NCI-H187 (cell line): Measurements from ENCODE around the gene MAP3K20.
"Not testable (repeated sequence)": the region's sequence is repeated elsewhere in the genome, so short reads cannot be mapped to it uniquely, and the experiment has no call there.

Experiments used
- DNase-seq, 2 experiments: peaks; one replicate each; lab custom pipeline; 2025; lab: John Stamatoyannopoulos, UW

The MAP3K20 gene

GRCh38 chr2:173161507-173161906 is 85.9 kb downstream of the MAP3K20 start:
- no peak for DNase-seq

DNA sequence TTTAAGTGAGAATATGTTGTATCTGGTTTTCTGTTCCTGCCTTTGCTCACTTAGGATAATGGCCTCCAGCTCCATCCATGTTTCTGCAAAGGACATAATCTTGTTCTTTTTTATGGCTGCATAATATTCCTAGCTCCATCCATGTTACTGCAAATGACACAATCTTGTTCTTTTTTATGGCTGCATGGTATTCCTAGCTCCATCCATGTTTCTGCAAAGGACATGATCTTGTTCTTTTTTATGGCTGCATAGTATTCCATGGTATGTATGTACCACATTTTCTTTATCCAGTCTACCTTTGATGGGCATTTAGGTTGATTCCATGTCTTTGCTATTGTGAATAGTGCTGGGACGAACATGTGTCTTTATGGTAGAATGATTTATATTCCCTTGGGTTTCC is 87.7 kb downstream of the MAP3K20 start:
- not testable (repeated sequence) for DNase-seq

DNA sequence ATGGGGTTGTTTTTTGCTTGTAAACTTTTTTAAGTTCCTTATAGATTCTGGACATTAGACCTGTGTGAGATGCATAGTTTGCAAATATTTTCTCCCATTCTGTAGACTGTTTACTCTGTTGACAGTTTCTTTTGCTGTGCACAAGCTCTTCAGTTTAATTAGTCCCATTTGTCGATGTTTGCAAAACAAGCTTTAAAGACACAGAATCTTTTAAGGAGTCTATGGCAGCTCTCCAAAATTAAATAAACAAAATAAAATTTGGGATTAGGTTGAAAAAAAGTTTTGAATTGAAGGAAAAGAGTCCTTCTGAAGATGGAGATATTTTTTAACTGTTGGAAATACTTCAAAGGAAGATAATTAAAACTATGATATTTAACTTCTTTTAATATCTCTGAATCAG is 88.8 kb downstream of the MAP3K20 start:
- no peak for DNase-seq

- no peak for DNase-seq
Measured at GRCh38 chr2:173165443-173166238, 90.0 kb downstream of the MAP3K20 start.

DNA sequence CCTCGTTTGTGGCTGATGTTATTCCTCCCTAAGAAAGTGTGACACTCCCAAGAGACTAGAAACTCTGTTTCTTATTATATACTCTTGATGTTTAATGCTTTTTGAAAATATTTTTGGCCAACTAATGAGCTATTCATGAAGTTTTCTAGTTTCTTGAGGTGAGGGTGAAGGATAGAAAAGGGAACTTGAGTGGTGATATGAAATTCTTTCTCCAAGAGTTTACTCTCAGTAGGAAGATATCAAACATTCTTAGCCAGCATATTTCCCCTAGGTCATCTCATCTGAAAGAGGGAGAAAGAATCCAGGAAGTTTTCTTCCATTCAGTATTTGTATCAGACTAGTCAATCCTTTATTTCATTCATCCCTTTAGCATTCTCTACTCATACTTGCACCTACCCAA is 95.7 kb downstream of the MAP3K20 start:
- no peak for DNase-seq

- no peak for DNase-seq
Measured at GRCh38 chr2:173171924-173172643, 96.4 kb downstream of the MAP3K20 start.

- DNase-seq: not testable (repeated sequence)
Measured at GRCh38 chr2:173174339-173174738, 98.7 kb downstream of the MAP3K20 start.

DNA sequence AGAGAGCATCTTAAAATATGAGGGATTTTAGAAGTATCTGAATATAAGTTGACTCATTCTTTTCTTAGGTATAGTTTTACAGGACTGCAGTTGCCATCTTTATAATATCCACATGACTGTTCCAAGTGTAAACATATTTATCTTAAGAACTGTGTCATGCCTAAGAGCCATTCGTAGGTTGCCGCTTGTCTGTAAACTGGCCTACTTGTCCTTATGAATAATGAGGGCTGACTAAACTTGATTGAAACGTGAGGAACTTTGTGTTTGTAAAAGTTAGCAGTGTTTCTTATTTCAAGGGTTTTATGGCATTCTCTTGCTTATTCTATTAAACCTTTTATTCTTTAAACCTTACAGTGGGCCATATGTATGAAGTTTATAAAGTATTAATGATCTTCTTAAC is 99.6 kb downstream of the MAP3K20 start:
- DNase-seq: no peak

- no peak for DNase-seq
Measured at GRCh38 chr2:173181982-173182381, 106.3 kb downstream of the MAP3K20 start.

DNA sequence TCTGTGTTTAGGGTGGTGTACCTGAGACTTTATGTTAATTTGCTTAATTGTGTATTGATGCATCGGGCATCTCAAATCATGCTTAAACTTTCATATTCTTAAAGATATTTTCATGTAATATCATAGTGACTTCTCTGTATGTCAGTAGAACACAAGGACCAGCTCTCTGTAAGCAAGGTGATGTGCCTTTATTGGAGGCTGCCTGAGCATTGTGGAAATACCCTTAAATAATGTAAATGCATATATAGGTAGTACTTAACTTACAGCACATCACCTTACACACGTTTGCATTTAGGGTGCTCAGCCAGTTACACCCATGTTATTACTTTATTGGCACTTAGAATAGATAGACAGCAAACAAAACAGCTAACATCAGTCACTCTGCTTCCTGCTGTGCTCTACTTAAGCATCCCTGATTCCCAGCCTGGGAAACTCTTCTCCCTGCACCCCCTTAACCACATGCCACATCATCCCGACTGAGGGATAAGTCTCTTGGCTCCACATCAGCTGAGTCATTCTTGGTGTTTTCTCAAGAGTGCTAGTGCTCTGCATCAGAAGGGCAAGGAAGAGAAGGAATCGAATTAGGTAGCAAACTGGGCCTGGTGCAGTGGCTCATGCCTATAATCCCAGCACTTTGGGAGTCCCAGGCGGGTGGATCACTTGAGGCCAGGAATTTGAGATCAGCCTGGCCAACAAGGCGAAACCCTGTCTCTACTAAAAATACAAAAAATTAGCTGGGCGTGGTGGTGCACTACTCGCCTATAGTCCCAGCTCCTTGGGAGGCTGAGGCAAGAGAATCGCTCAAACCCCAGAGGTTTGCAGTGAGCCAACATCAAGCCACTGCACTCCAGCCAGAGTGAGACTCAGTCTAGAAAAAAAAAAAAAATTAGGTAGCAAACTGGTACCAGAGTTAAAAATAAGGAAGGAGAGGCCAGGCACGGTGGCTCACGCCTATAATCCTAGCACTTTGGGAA is 108.7 kb downstream of the MAP3K20 start:
- no peak for DNase-seq

DNA sequence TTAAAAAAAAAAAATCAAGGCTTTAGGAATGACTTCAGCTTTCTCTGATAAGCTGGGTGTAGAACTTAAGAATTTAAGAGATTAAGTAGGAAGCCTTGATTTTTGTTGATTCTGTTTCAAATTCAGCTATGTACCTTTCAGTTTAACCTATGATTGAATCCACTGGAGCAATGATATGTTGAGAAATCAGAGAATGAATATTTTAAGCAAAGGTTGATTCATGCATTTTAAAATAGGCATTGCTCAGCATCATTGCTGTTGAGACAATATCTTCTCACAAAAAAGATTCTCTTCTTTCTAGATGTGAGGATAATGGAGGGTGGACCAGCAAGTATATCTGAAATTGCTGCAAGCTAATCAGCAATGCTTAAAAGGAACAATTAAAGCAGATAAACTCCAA is 109.8 kb downstream of the MAP3K20 start:
- DNase-seq: no peak

DNA sequence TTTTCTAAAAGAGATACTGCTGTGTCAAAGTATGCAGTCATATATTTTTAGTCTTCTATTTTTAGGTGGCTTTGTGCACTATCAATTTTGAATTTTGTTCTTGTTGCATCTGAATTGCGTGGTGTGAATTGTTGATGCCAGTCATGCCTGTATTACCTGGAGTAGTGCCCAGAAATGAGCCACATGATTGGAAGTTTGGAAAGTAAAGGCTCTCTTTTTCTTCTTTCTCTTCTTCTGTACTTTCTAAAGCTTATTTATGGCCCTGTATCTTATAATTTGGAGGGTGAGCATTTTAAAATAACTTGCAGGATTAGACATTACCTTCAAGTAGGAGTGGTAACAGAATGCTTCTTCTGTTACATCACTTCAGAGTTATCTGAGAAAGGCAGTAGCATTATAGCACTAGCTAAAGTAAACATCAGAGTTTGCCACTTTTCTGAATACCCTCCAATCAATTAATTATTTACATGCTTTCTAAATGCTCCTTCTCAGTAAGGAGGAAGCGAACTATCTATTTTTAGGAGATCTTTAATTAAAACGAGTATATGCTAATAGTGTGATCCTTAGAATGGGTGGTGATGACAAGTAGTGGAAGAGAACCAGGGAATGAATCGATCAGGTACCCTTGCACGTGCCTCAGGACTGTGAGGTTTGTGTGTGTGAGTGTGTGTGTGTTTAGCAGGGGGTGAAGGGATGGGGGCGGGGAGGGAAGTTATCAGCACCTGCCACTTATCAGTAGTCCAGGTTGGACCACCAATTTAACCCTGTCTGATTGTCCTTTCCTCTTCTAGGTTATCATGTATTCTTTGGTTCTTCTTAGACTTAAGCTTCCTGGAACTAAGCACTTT is 112.5 kb downstream of the MAP3K20 start:
- DNase-seq: no peak

GRCh38 chr2:173191601-173192000 is 116.0 kb downstream of the MAP3K20 start:
- DNase-seq: no peak

- no peak for DNase-seq
Measured at GRCh38 chr2:173192071-173192470, 116.4 kb downstream of the MAP3K20 start.

DNA sequence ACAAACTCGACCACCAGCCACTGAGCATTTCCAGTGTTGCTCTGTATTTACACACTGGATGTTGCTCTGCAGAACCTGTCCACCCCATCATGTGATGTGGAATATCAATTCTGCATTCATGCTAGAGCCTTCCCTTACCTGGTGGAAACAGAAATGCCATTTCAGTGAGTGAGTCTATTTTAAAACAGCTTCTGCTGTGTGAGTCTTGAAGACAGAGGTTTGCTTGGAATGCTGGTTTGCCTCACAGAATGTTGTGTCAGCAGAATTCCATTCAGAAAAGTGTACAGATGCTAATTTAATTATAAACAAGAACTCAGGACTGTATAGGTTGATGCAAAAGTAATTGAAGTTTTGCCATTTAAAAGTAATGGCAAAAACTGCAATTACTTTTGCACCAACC is 118.3 kb downstream of the MAP3K20 start:
- DNase-seq: no peak

DNA sequence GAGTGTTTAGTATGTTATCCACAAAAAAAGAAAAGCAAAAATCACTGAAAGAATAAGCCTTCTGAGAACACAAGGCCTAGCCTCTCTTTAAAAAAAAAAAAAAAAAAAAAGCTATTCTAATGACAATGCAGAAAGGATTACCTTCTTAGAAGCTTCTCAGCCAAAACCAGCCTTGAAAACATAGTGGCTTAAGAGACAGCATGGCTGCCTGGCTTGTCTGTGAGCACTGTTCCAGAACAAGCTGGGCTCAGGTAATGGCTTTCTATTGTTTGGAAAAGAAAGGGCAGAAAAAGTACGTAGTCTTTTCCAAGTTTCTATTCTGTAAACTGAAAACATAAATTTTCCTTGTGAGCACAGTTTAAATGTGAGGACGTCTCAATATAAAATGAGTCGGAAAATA is 119.5 kb downstream of the MAP3K20 start:
- DNase-seq: no peak

DNA sequence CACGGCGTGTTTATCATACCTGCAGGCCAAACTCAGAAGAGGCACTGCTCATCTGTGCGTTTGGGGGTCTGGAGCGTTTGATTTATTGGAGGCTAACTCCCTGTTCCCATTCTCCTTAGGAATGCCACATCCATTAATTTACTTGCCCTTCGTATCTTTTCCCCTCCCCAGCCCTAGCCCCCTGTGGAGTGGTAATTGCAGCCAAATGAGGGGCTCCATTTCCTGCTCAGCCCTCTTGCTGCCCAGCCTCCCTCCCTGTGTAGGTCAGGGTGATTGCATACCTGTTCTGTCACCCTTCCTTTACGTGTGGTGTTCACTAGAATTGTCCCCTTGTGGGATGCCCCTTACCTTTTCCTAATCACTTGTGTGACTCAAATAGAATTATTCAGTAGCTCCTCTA is 120.4 kb downstream of the MAP3K20 start:
- no peak for DNase-seq

GRCh38 chr2:173196638-173197037 is 121.0 kb downstream of the MAP3K20 start:
- DNase-seq: no peak

- DNase-seq: no peak
Measured at GRCh38 chr2:173198327-173198726, 122.7 kb downstream of the MAP3K20 start.

- no peak for DNase-seq
Measured at GRCh38 chr2:173199294-173199693, 123.6 kb downstream of the MAP3K20 start.

GRCh38 chr2:173202570-173202969 is 126.9 kb downstream of the MAP3K20 start:
- no peak for DNase-seq
